DOHH2 (cell line): Measurements from ENCODE around the gene MYH6.

ENCODE experiments used
- H3F3A ChIP-seq: fragments of 200-600 bp; sonication (generic), shearing (Covaris generic); 2 replicates; pipeline ENCODE4 v1.6.0; 2016; ENCODE audit warnings: antibody characterized with exemption, mild to moderate bottlenecking; ENCODE audit not compliant: control insufficient read depth, insufficient read depth
- H3K27ac ChIP-seq: fragments of 200-600 bp; sonication (generic); 2 replicates; pipeline ENCODE4 v1.5.1; 2014; ENCODE audit warnings: low read depth, mild to moderate bottlenecking, low read length, moderate library complexity
- H3K27me3 ChIP-seq: fragments of 200-600 bp; sonication (generic); 2 replicates; pipeline ENCODE4 v1.6.1; 2014; ENCODE audit warnings: mild to moderate bottlenecking, low read length, mixed read lengths; ENCODE audit not compliant: control insufficient read depth
- H3K36me3 ChIP-seq: fragments of 200-600 bp; sonication (generic); 2 replicates; pipeline ENCODE4 v1.6.1; 2014; ENCODE audit warnings: mild to moderate bottlenecking, low read length, moderate library complexity, mixed read lengths; ENCODE audit not compliant: control insufficient read depth
- H3K4me1 ChIP-seq: fragments of 200-600 bp; sonication (generic); 2 replicates; pipeline ENCODE4 v1.6.1; 2014; ENCODE audit warnings: mild to moderate bottlenecking, low read length, mixed read lengths; ENCODE audit not compliant: control insufficient read depth
- H3K4me2 ChIP-seq: fragments of 200-600 bp; sonication (generic); 2 replicates; pipeline ENCODE4 v1.6.0; 2014; ENCODE audit warnings: mild to moderate bottlenecking, low read length, moderate library complexity
- H3K4me3 ChIP-seq: fragments of 200-600 bp; sonication (generic); 2 replicates; pipeline ENCODE4 v1.5.1; 2014; ENCODE audit warnings: mild to moderate bottlenecking, low read length, mixed read lengths
- H3K79me2 ChIP-seq: fragments of 200-600 bp; sonication (generic); 2 replicates; pipeline ENCODE4 v1.6.1; 2014; ENCODE audit warnings: mild to moderate bottlenecking, low read length, mixed read lengths; ENCODE audit not compliant: control insufficient read depth
- H3K9me2 ChIP-seq: fragments of 200-600 bp; sonication (generic); replicated peaks from 2 replicates; pipeline ENCODE4 v1.6.1; 2014; ENCODE audit warnings: mild to moderate bottlenecking, low read length, mixed read lengths; ENCODE audit not compliant: control insufficient read depth
- H3K9me3 ChIP-seq: fragments of 200-600 bp; sonication (generic); 2 replicates; pipeline ENCODE4 v1.6.1; 2014; ENCODE audit warnings: antibody characterized with exemption, low read length, mixed read lengths; ENCODE audit not compliant: control insufficient read depth, insufficient read depth
- H4K20me1 ChIP-seq: fragments of 200-600 bp; sonication (generic); 2 replicates; pipeline ENCODE4 v1.6.0; 2014; ENCODE audit warnings: low read depth, mild to moderate bottlenecking, antibody characterized with exemption, low read length, moderate library complexity; ENCODE audit not compliant: control insufficient read depth, insufficient read depth
- EZH2phosphoT487 ChIP-seq: fragments of 200-600 bp; sonication (generic); IDR thresholded peaks from 2 replicates; pipeline ENCODE4 v1.6.1; 2017; ENCODE audit warnings: borderline replicate concordance, mild to moderate bottlenecking, antibody characterized with exemption, low read length, moderate library complexity, mixed read lengths
- TF ChIP-seq, protein P1 (sequence below): fragments of 200-600 bp; sonication (generic); IDR thresholded peaks from one replicate; pipeline ENCODE4 v1.5.1; 2014; ENCODE audit warnings: antibody characterized with exemption, mild to moderate bottlenecking, low read depth, low read length; ENCODE audit not compliant: poor library complexity, severe bottlenecking

Gene MYH6

DNA sequence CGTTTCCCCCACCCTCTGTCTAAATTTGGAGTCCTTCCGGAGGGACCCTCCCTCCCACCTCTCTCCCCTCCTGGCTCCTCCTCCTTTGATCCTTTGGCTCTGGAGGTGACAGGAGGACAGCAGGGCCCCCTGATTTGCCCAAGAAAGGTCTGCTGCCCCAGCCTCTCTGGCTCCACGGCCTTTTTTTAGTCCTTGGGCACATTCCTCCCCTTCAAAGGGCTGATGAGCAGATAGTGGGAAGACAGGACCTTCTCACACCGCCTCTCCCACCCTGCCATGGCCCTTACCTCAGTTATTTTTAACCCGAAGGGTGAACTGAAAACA, 196 bp upstream of the MYH6 start:
- no peaks in the 10 kb centered on the region for H3F3A ChIP-seq
- H3K9me2 ChIP-seq: no peaks in the 10 kb centered on the region
- no peak overlapping the region for H3K27ac ChIP-seq
- no peaks in the 10 kb centered on the region for H3K79me2 ChIP-seq
- no peaks in the 10 kb centered on the region for H3K4me1 ChIP-seq
- no peak overlapping the region for H3K4me2 ChIP-seq
- no peaks in the 10 kb centered on the region for H4K20me1 ChIP-seq
- no peaks in the 10 kb centered on the region for H3K36me3 ChIP-seq
- H3K9me3 ChIP-seq: no peaks in the 10 kb centered on the region
- no peak for TF ChIP-seq EZH2phosphoT487
- TF ChIP-seq, protein P1, sequence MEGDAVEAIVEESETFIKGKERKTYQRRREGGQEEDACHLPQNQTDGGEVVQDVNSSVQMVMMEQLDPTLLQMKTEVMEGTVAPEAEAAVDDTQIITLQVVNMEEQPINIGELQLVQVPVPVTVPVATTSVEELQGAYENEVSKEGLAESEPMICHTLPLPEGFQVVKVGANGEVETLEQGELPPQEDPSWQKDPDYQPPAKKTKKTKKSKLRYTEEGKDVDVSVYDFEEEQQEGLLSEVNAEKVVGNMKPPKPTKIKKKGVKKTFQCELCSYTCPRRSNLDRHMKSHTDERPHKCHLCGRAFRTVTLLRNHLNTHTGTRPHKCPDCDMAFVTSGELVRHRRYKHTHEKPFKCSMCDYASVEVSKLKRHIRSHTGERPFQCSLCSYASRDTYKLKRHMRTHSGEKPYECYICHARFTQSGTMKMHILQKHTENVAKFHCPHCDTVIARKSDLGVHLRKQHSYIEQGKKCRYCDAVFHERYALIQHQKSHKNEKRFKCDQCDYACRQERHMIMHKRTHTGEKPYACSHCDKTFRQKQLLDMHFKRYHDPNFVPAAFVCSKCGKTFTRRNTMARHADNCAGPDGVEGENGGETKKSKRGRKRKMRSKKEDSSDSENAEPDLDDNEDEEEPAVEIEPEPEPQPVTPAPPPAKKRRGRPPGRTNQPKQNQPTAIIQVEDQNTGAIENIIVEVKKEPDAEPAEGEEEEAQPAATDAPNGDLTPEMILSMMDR: no peak
- no peak overlapping the region for H3K4me3 ChIP-seq
- H3K27me3 ChIP-seq: no peaks in the 10 kb centered on the region

DNA sequence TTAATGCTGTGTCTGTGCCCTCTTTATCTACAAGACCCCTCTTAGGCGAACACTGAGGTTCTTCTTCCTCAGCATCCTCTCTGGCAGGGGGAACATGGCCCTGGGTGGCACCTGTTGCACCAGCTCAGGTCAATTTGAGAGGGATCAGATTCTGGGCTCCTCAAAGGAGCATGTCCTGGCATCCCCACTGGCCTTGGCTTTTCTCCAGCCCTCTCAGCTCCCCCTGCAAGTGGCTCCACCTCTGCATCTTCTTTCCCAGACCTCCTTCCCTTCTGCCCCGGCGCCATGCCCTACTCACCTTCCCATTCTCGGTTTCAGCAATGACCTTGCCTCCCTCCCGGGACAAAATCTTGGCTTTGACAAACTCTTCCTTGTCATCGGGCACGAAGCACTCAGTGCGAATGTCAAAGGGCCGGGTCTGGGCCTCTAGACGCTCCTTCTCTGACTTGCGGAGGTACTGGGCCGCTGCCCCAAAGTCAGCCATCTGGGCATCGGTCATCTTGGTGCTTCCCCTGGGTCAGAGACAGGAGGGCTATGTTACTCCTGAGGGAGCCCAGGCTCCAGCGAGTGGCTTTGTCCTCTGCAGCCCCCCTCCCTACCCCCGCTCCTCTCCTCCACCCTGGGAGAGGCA, 1.2 kb downstream of the MYH6 start:
- H3K4me3 ChIP-seq: no peak overlapping the region
- no peaks in the 10 kb centered on the region for H3K9me3 ChIP-seq
- H3F3A ChIP-seq: no peaks in the 10 kb centered on the region
- no peak overlapping the region for H3K4me2 ChIP-seq
- no peak overlapping the region for H3K27ac ChIP-seq
- TF ChIP-seq, protein P1: no peak
- no peak for TF ChIP-seq EZH2phosphoT487
- no peaks in the 10 kb centered on the region for H3K4me1 ChIP-seq
- H4K20me1 ChIP-seq: no peaks in the 10 kb centered on the region
- no peaks in the 10 kb centered on the region for H3K27me3 ChIP-seq
- H3K9me2 ChIP-seq: no peaks in the 10 kb centered on the region
- no peaks in the 10 kb centered on the region for H3K36me3 ChIP-seq
- no peaks in the 10 kb centered on the region for H3K79me2 ChIP-seq

DNA sequence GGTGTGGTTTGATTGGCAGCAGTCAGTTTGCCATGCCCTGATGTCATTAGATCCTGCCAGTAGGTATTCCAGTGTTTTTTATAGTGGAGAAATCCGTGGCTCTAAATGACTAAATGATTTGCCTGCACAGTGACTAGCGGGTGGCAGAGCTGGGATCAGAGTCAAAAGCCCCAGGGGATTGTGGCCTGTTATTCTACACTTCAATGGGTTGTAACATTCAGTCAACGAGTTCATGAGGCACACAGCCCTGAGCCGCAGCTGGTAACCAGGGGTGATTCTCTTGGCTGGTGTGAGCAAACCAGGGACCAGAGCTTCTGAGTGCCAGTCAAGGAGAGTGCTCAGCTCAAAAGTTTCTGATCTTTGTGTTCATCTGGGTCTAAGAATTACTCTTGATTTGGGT, 1.8 kb downstream of the MYH6 start:
- Histone ChIP-seq H4K20me1 (no peaks in the 10 kb centered on the region), H3K4me1 (no peaks in the 10 kb centered on the region), H3K4me2 (no peak overlapping the region)

More for the DNA sequence above, 1.8 kb downstream of the MYH6 start:
- H3K36me3 ChIP-seq: no peaks in the 10 kb centered on the region
- no peaks in the 10 kb centered on the region for H3K9me3 ChIP-seq
- no peaks in the 10 kb centered on the region for H3K27me3 ChIP-seq
- no peaks in the 10 kb centered on the region for H3K9me2 ChIP-seq
- H3F3A ChIP-seq: no peaks in the 10 kb centered on the region
- no peak for TF ChIP-seq EZH2phosphoT487
- TF ChIP-seq, protein P1: no peak
- H3K4me3 ChIP-seq: no peak overlapping the region
- H3K27ac ChIP-seq: no peak overlapping the region
- H3K79me2 ChIP-seq: no peaks in the 10 kb centered on the region
